Fibroblast of villous mesenchyme (primary cell): ENCODE results near the gene TMEM259. TPM values are rescaled to one million over a fixed set of nuclear protein-coding genes. Genes with fewer than 3 reads are reported as not detected.

Experiments
- DNase-seq: peaks from one replicate; pipeline ENCODE4 v3.0.0-alpha.2; 2010; ENCODE audit warnings: low read depth
- H3K4me3 ChIP-seq: 2 replicates; pipeline ENCODE4 v1.5.1; 2011; ENCODE audit warnings: low read depth, mild to moderate bottlenecking, low read length
- total RNA-seq: library from RNA; depleted of rRNA; stranded (reverse); fragments of >200 nt; gene quantifications from 2 replicates; pipeline ENCODE4 v1.2.3, GENCODE V29; 2012
- TF ChIP-seq, protein P1 (sequence below): IDR thresholded peaks from 2 replicates; pipeline ENCODE4 v1.5.1; 2012; ENCODE audit warnings: low read depth, mild to moderate bottlenecking, low read length; ENCODE audit not compliant: insufficient read depth

Gene TMEM259
- total RNA-seq, 1 donor: 84.6 TPM

DNA sequence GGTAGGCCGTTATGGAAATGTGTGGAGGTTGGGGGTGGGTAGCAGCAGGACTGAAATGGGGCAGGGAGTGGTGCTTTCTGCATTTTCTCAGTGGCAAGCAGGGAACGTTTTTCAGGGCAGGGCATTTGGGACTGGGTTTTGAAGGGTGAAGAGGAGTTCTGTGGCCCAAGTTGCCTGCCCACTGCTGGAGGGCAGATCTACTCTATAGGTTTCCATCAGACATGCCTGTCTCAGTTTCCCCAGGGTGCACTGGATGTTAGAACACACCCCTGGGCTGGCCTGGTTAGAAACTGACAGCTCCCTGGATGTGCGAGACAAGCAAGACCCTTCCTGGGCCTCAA lies 21.6 kb downstream of the TMEM259 start:
- no peak overlapping the region for H3K4me3 ChIP-seq
- TF ChIP-seq, protein P1, sequence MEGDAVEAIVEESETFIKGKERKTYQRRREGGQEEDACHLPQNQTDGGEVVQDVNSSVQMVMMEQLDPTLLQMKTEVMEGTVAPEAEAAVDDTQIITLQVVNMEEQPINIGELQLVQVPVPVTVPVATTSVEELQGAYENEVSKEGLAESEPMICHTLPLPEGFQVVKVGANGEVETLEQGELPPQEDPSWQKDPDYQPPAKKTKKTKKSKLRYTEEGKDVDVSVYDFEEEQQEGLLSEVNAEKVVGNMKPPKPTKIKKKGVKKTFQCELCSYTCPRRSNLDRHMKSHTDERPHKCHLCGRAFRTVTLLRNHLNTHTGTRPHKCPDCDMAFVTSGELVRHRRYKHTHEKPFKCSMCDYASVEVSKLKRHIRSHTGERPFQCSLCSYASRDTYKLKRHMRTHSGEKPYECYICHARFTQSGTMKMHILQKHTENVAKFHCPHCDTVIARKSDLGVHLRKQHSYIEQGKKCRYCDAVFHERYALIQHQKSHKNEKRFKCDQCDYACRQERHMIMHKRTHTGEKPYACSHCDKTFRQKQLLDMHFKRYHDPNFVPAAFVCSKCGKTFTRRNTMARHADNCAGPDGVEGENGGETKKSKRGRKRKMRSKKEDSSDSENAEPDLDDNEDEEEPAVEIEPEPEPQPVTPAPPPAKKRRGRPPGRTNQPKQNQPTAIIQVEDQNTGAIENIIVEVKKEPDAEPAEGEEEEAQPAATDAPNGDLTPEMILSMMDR: no peak
- DNase-seq: no peak

DNA sequence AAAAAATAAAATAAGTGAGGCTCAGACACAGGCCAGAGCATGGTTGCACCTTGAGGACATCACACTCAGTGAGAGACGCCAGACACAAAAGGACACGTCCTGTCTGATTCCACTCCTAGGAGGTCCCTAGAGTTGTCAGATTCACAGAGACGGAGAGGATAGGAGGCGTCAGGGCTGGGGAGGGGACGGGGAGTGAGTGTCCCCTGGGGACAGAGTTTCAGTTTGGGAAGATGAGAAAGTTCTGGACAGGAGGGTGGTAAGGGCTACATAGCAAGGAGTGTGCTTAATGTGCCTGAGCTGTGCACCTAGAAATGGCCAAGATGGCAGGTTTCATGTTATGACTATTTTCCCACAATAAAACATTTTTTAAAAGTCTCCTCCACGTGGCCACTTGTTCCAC lies 22.9 kb downstream of the TMEM259 start:
- DNase-seq: no peak
- TF ChIP-seq, protein P1: no peak
- H3K4me3 ChIP-seq: no peak overlapping the region

DNA sequence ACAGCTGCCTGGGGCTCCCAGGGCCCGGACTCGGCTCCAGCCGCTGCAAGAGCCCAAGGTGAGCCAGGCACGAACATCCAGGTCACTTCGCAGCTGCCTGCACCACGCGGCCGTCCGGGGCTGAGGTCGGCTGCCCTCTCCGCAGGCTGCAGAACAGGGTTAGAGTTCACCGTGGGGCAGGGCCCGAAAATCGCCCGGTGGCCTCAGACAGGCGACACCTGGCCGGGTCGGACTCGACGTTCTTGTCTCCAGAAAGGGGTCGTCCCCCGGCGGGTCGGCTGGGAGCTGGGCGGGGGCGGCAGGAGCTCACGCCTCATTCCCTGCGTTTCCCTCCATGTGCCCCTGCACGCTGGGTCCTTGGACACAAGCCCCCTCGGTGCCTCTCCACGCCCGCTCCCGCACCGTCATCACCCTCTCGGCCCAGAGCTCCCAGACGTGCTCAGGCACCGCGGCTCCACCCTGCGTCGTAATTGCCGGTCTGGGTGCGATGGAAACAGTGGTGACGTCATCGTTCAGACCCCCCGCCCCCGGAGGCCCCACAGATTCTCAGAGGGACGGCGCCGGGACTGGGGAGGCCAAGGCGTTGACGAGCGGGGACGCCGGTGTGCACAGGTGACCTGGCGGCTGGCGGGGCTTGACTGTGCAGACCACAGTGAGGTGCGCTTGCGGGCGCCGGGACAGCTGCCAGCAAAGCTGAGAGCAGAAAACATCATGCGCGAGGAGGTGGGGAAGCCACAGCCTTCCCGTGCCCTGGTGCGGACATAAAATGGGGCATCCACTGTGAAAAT lies 24.7 kb downstream of the TMEM259 start:
- TF ChIP-seq, protein P1: no peak
- peak overlapping the region; percentile 37 for H3K4me3 ChIP-seq
- peak; percentile 74 for DNase-seq

DNA sequence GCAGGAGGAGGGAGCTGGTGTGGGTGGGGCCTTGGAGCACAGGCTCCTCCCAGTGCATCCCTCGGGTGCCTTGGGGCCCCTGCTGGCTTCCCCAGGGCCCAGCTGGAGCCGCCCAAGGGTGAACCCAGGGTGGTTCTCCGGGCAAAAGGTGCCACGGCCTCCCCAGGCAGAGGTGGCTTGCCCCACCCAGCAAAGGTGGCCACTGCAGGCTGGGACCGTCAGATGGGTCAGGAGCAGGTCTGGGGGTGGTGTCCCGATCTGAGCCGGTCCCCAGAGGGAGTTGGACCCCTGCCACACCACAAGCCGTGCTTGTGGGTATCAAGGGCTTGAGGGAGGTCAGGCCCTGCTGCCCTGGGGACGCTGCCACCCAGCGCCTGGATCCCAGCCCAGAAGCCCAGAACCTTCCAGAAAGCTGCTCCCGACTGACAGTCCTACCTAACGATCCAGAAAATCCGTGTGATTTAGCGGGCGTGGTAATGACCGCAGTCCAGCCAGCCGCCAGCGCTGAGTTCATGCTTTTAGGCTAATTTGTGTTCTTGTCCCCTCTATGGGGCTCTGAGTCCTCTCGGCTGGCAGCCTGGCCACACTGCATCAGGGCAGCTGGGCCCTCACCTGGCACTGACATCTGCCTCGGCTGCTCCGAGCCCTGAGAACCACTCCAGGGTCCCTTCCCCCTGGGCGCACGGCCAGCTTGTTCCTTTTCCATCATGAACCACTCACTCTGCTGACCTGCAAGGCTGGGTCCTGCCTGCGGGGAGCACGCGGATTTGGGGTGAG lies 25.7 kb downstream of the TMEM259 start:
- DNase-seq: no peak
- TF ChIP-seq, protein P1: no peak
- no peak overlapping the region for H3K4me3 ChIP-seq

DNA sequence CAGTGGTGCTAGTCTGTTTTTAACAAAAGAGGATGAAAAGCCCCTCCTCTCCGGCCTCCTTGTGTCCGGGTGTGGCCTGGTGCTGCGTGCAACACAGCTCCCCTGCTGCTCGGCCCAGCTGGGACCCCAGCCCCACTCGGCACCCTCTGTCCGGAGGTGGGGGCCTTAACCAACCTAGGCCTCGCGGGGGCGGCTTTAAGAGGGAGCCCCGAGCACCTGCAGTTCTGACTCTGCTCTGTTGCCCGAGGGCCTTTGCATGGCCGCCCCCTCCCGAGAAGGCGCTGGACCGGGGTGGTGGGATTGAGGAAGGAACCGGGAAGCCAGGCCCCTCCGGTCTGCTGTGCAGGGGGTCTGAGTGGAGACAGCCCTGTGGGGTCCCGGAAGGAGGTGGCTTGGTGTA lies 26.4 kb downstream of the TMEM259 start:
- DNase-seq: no peak
- H3K4me3 ChIP-seq: no peak overlapping the region
- TF ChIP-seq, protein P1: no peak

DNA sequence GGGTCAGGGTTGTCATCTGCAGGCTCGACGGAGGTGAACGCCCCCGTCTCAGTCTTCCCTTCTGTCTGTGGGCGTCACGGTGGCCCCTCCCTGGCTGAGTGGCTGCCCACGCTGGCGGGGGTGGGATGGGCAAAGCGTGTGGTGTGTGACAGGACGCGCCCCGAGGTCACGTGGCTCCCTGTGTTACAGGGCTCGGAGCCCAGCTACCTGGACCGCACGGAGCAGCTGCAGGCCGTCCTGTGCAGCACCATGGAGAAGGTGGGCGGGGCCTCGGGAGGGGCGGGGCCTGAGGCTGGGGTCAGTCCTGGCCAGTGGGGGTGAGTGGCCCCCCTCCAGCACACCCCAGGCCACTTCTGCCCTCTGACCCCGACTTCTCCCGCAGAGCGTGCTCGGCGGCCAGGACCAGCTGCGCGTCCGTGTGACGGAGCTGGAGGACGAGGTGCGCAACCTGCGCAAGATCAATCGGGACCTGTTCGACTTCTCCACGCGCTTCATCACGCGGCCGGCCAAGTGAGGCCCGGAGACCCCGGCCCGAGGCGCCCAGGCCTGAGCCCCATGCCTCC lies 27.0 kb downstream of the TMEM259 start:
- TF ChIP-seq, protein P1: no peak
- DNase-seq: no peak
- H3K4me3 ChIP-seq: no peak overlapping the region
